Measurements from ENCODE around the gene GJC2.

GRCh38 chr1:228136901-228137300, 12.8 kb upstream of the GJC2 start:
- TF ChIP-seq CTCF (IDR thresholded peaks at IDR 0.05) (no peak), EZH2 (IDR thresholded peaks at IDR 0.05; ENCODE audit: borderline replicate concordance, insufficient read depth, low read depth, low read length, poor library complexity, severe bottlenecking) (no peak)
